ENCODE measurements around the gene KIAA0319L. TPM values are rescaled to one million over a fixed set of nuclear protein-coding genes. Genes with fewer than 3 reads are reported as not detected.

KIAA0319L gene
- total and polyA plus RNA-seq, 3 donors from 2014 or later, result 55.6 to 90.1 (median 90.1) TPM

DNA sequence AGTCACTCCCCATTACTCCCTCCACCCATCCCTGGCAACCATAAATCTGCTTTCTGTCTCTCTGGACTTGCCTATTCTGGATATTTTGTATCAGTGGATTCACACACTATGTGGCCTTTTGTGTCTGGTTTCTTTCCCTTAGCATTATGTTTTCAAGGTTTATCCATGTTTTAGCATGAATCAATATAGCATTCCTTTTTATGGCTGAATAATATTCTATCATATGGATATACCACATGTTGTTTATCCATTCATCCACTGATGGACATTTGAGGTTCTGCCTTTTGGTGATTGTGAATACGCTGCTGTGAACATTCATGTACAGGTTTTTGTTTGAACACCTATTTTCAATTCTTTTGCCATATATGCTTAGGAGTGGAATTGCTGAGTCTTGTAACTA, 148.3 kb downstream of the KIAA0319L start:
- H3K9me3 ChIP-seq, result no peaks in the 10 kb centered on the region
- no peak overlapping the region for H3K4me3 ChIP-seq
- H3K4me1 ChIP-seq, result no peaks in the 10 kb centered on the region
- TF ChIP-seq POLR2A (IDR thresholded peaks at IDR 0.05) (no peak), CTCF (IDR thresholded peaks at IDR 0.05) (no peak)
- H3K36me3 ChIP-seq (ENCODE audit: low read depth, missing control alignments), result no peaks in the 10 kb centered on the region
- intact Hi-C loops (cut with DNase I; ENCODE audit: low total_unique reads), result no loop called here
- H3K27ac ChIP-seq, result no peak overlapping the region
- DNase-seq, result no peak
- WGBS, 2 donors, result 96 to 100% methylated on average over 1 of the region's 1 CpG
- no peaks in the 10 kb centered on the region for H3K27me3 ChIP-seq

GRCh38 chr1:35407743-35408142, 149.5 kb downstream of the KIAA0319L start:
- TF ChIP-seq CTCF (IDR thresholded peaks at IDR 0.05), result no peak
- no peak for TF ChIP-seq POLR2A (IDR thresholded peaks at IDR 0.05)
- Histone ChIP-seq H3K9me3 (no peaks in the 10 kb centered on the region), H3K27ac (no peak overlapping the region), H3K27me3 (no peaks in the 10 kb centered on the region), H3K4me3 (no peak overlapping the region), H3K4me1 (no peaks in the 10 kb centered on the region), H3K36me3 (ENCODE audit: low read depth, missing control alignments) (no peaks in the 10 kb centered on the region)
- DNase-seq, result no peak
- WGBS, 2 donors, result 91 to 93% methylated on average over 4 of the region's 4 CpGs
- intact Hi-C loops (cut with DNase I; ENCODE audit: low total_unique reads), result no loop called here

DNA sequence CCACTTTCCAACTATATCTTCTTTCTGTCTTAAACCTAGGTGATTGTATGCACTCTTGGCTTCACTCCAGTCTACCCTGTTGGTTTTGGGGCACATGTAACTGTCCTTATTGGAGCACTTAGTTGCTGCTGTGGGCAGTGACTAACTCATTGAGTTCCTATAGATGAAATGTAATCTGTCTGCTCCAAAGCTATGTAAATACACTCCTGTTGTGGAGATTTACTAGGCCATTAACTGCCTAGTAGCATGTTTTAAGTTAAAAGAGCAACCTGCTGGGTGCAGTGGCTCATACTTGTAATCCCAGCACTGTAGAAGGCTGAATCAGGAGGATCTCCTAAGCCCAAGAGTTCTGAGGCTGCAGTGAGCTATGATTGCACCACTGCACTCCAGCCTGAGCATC, 151.1 kb downstream of the KIAA0319L start:
- Histone ChIP-seq H3K27ac (no peak overlapping the region), H3K36me3 (ENCODE audit: low read depth, missing control alignments) (no peaks in the 10 kb centered on the region), H3K4me3 (no peak overlapping the region), H3K4me1 (no peaks in the 10 kb centered on the region), H3K9me3 (no peaks in the 10 kb centered on the region), H3K27me3 (no peaks in the 10 kb centered on the region)
- no peak for TF ChIP-seq CTCF (IDR thresholded peaks at IDR 0.05)
- no peak for DNase-seq
- intact Hi-C loops (cut with DNase I; ENCODE audit: low total_unique reads), result no loop called here

DNA sequence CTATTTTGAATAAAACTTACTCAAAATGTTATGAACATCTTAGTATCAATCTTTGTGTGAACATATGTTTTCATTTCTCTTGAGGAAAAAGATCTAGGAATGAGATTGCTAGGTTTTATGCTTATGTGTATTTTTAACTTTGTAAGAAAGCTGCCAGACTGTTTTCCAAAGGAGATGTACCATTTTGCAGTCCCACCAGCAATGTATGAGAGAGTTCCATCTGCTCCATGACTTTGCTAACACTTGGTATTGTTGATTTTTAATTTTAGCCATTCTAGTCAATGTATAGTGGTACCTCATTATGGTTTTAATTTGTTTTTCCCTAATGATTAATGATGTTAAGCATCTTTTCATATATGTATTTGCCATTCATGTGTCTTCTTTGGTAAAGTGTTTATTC, 156.2 kb downstream of the KIAA0319L start:
- H3K27ac ChIP-seq, result no peak overlapping the region
- H3K27me3 ChIP-seq, result no peaks in the 10 kb centered on the region
- H3K4me3 ChIP-seq, result no peak overlapping the region
- DNase-seq, result no peak
- TF ChIP-seq CTCF (IDR thresholded peaks at IDR 0.05) (no peak), POLR2A (IDR thresholded peaks at IDR 0.05) (no peak)
- H3K4me1 ChIP-seq, result no peaks in the 10 kb centered on the region
- H3K9me3 ChIP-seq, result no peaks in the 10 kb centered on the region
- intact Hi-C loops (cut with DNase I; ENCODE audit: low total_unique reads), result no loop called here
- no peaks in the 10 kb centered on the region for H3K36me3 ChIP-seq (ENCODE audit: low read depth, missing control alignments)

DNA sequence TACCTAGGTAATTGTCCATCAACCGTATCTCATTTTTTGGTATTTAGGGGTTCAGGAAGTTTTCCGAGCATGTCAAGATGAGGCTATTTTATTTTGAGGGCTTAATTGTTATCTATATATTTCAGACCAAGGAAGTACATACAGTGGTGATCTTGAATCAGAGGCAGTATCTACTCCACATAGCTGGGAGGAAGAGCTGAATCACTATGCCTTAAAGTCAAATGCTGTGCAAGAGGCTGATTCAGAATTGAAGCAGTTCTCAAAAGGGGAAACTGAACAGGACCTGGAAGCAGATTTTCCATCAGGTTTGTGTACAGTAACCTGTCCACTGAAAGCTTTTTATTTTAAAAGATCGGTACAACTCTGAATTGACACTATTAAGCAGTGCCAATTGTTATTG, 158.5 kb downstream of the KIAA0319L start:
- Histone ChIP-seq H3K9me3 (no peaks in the 10 kb centered on the region), H3K27me3 (no peaks in the 10 kb centered on the region), H3K4me1 (no peaks in the 10 kb centered on the region), H3K4me3 (no peak overlapping the region), H3K36me3 (ENCODE audit: low read depth, missing control alignments) (no peaks in the 10 kb centered on the region), H3K27ac (no peak overlapping the region)
- 92% methylated on average over 3 of the region's 3 CpGs for WGBS, 2 donors
- intact Hi-C loops (cut with DNase I; ENCODE audit: low total_unique reads), result no loop called here
- no peak for DNase-seq
- TF ChIP-seq POLR2A (IDR thresholded peaks at IDR 0.05) (no peak), CTCF (IDR thresholded peaks at IDR 0.05) (no peak)

Data from testis (tissue), 3 donors.